Measurements from ENCODE around the gene RSAD1. TPM values are rescaled to one million over a fixed set of nuclear protein-coding genes. Genes with fewer than 3 reads are reported as not detected.

The RSAD1 gene
- total and polyA plus RNA-seq, 4 donors: 17.2 to 54.7 (median 34.5) TPM

DNA sequence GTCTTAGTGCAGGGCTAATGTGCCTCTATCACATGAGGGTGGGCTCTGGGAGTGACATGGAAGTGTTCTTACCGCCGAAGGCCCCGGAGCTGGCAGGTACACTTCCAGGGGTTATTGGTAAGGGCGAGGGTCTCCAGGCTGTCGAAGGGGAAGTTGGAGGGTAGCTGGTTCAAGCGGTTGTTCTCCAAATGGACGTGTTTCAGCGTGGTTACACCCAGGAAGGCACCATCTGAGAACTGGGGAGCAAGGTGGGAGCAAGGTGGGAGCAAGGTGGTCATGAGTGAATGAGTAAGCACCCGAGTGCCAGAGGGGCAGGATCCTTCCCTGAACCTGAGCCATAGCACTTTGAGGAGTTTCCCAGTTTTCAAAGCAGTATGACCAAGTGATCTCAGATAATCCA is 13.0 kb upstream of the RSAD1 start:
- H3K27me3 ChIP-seq (ENCODE audit: control insufficient read depth, insufficient read depth, low read length): peaks cover 29% of the 10 kb centered on the region
- no peak overlapping the region for H3K27ac ChIP-seq (ENCODE audit: low read depth, low read length)
- H3K9me3 ChIP-seq (ENCODE audit: control insufficient read depth, insufficient read depth, low read length): no peaks in the 10 kb centered on the region
- peaks cover 23% of the 10 kb centered on the region for H3K36me3 ChIP-seq (ENCODE audit: control insufficient read depth, insufficient read depth, low read length)
- no peak for DNase-seq (ENCODE audit: low read depth in 4 of 6, low spot score in 6 of 6)
- 95% methylated on average over 8 of the region's 9 CpGs for WGBS (ENCODE audit: insufficient coverage)
- H3K4me3 ChIP-seq (ENCODE audit: low read depth, low read length): no peak overlapping the region
- peaks cover 40% of the 10 kb centered on the region for H3K4me1 ChIP-seq (ENCODE audit: control insufficient read depth, insufficient read depth, low read length)

DNA sequence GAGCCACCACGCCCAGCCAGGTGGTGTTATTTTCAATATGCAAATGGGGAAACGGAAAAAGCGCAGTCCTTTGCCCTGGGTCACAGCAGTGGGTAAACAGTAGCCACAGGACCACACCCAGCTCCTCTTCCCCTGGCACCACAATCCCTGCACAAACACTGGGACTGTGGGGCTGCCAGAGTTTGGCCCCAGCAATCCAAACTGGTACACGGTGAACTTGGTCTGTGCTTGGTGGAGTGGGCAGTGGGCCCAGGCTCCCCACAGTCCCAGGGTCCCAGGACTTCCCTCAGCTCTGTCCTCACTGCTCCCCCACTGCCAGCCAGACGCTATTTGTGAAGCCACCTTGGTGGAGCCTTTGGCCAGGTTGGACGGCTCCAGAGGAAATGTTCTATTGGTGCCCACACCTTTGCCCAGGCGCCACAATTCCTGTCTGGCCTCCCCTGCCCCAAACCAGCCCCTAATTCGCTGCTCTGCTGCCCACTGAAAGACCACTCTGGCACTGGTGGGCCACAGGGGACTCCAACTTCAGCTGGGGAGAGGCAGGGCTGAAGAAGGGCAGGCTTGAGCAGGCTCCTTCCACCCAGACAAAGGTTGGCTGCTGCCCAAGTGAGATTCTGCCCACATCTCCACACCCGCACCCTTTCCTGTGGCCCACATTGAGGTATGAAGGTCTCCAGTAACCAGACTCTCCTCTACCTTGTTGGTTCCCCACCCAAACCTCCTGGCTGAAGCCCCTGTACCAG is 12.1 kb upstream of the RSAD1 start:
- Histone ChIP-seq H3K4me1 (ENCODE audit: control insufficient read depth, insufficient read depth, low read length) (peaks cover 48% of the 10 kb centered on the region), H3K36me3 (ENCODE audit: control insufficient read depth, insufficient read depth, low read length) (peaks cover 18% of the 10 kb centered on the region), H3K27me3 (ENCODE audit: control insufficient read depth, insufficient read depth, low read length) (peaks cover 31% of the 10 kb centered on the region), H3K9me3 (ENCODE audit: control insufficient read depth, insufficient read depth, low read length) (no peaks in the 10 kb centered on the region), H3K4me3 (ENCODE audit: low read depth, low read length) (no peak overlapping the region), H3K27ac (ENCODE audit: low read depth, low read length) (no peak overlapping the region)
- 96% methylated on average over 8 of the region's 9 CpGs for WGBS (ENCODE audit: insufficient coverage)
- DNase-seq (ENCODE audit: low read depth in 4 of 6, low spot score in 6 of 6): no peak

- Histone ChIP-seq H3K27me3 (ENCODE audit: control insufficient read depth, insufficient read depth, low read length) (peaks cover 31% of the 10 kb centered on the region), H3K4me3 (ENCODE audit: low read depth, low read length) (no peak overlapping the region), H3K4me1 (ENCODE audit: control insufficient read depth, insufficient read depth, low read length) (peaks cover 56% of the 10 kb centered on the region), H3K27ac (ENCODE audit: low read depth, low read length) (peak overlapping the region; percentile 33), H3K9me3 (ENCODE audit: control insufficient read depth, insufficient read depth, low read length) (no peaks in the 10 kb centered on the region), H3K36me3 (ENCODE audit: control insufficient read depth, insufficient read depth, low read length) (peaks cover 16% of the 10 kb centered on the region)
- WGBS (ENCODE audit: insufficient coverage): 70% methylated on average over 5 of the region's 7 CpGs
- DNase-seq (ENCODE audit: low read depth in 4 of 6, low spot score in 6 of 6): peak in 2 of 6 donors; percentile 9 to 43
These were observed 11.4 kb upstream of the RSAD1 start for GRCh38 chr17:50467114-50467854.

- Histone ChIP-seq H3K27ac (ENCODE audit: low read depth, low read length) (peak overlapping the region; percentile 33), H3K36me3 (ENCODE audit: control insufficient read depth, insufficient read depth, low read length) (peaks cover 12% of the 10 kb centered on the region), H3K9me3 (ENCODE audit: control insufficient read depth, insufficient read depth, low read length) (no peaks in the 10 kb centered on the region), H3K4me3 (ENCODE audit: low read depth, low read length) (no peak overlapping the region), H3K27me3 (ENCODE audit: control insufficient read depth, insufficient read depth, low read length) (peaks cover 31% of the 10 kb centered on the region), H3K4me1 (ENCODE audit: control insufficient read depth, insufficient read depth, low read length) (peaks cover 58% of the 10 kb centered on the region)
- WGBS (ENCODE audit: insufficient coverage): 72% methylated on average over 12 of the region's 13 CpGs
- DNase-seq (ENCODE audit: low read depth in 4 of 6, low spot score in 6 of 6): no peak
These were observed 10.8 kb upstream of the RSAD1 start for GRCh38 chr17:50467855-50468303.

GRCh38 chr17:50468304-50469207 is 10.1 kb upstream of the RSAD1 start, which contains the start of gene CHAD:
CHAD (minus strand) TSS chr17:50468880; CDS start chr17:50468813, 67 bp downstream.
- H3K27me3 ChIP-seq (ENCODE audit: control insufficient read depth, insufficient read depth, low read length): peaks cover 31% of the 10 kb centered on the region
- 20% methylated on average over 71 of the region's 71 CpGs for WGBS (ENCODE audit: insufficient coverage)
- H3K9me3 ChIP-seq (ENCODE audit: control insufficient read depth, insufficient read depth, low read length): no peaks in the 10 kb centered on the region
- peaks cover 9% of the 10 kb centered on the region for H3K36me3 ChIP-seq (ENCODE audit: control insufficient read depth, insufficient read depth, low read length)
- DNase-seq (ENCODE audit: low read depth in 4 of 6, low spot score in 6 of 6): peak in 2 of 6 donors; percentile 9 to 40
- peak within 1 kb of the TSS; percentile 33 for H3K27ac ChIP-seq (ENCODE audit: low read depth, low read length)
- H3K4me1 ChIP-seq (ENCODE audit: control insufficient read depth, insufficient read depth, low read length): peaks cover 58% of the 10 kb centered on the region
- H3K4me3 ChIP-seq (ENCODE audit: low read depth, low read length): peak within 1 kb of the TSS; percentile 33

- DNase-seq (ENCODE audit: low read depth in 4 of 6, low spot score in 6 of 6): peak in 1 of 6 donors; percentile 33
- peaks cover 31% of the 10 kb centered on the region for H3K27me3 ChIP-seq (ENCODE audit: control insufficient read depth, insufficient read depth, low read length)
- H3K4me3 ChIP-seq (ENCODE audit: low read depth, low read length): peak overlapping the region; percentile 33
These were observed 9.5 kb upstream of the RSAD1 start for GRCh38 chr17:50469208-50469605.

GRCh38 chr17:50469671-50470305 is 8.9 kb upstream of the RSAD1 start:
- Histone ChIP-seq H3K27me3 (ENCODE audit: control insufficient read depth, insufficient read depth, low read length) (peaks cover 31% of the 10 kb centered on the region), H3K4me3 (ENCODE audit: low read depth, low read length) (no peak overlapping the region), H3K27ac (ENCODE audit: low read depth, low read length) (no peak overlapping the region), H3K36me3 (ENCODE audit: control insufficient read depth, insufficient read depth, low read length) (peaks cover 7% of the 10 kb centered on the region), H3K9me3 (ENCODE audit: control insufficient read depth, insufficient read depth, low read length) (no peaks in the 10 kb centered on the region), H3K4me1 (ENCODE audit: control insufficient read depth, insufficient read depth, low read length) (peaks cover 65% of the 10 kb centered on the region)
- DNase-seq (ENCODE audit: low read depth in 4 of 6, low spot score in 6 of 6): no peak
- 49% methylated on average over 15 of the region's 19 CpGs for WGBS (ENCODE audit: insufficient coverage)

More at GRCh38 chr17:50469208-50469605, 9.5 kb upstream of the RSAD1 start:
- Histone ChIP-seq H3K4me1 (ENCODE audit: control insufficient read depth, insufficient read depth, low read length) (peaks cover 60% of the 10 kb centered on the region), H3K27ac (ENCODE audit: low read depth, low read length) (no peak overlapping the region), H3K36me3 (ENCODE audit: control insufficient read depth, insufficient read depth, low read length) (peaks cover 11% of the 10 kb centered on the region), H3K9me3 (ENCODE audit: control insufficient read depth, insufficient read depth, low read length) (no peaks in the 10 kb centered on the region)
- WGBS (ENCODE audit: insufficient coverage): under 1% methylated on average over 27 of the region's 37 CpGs

DNA sequence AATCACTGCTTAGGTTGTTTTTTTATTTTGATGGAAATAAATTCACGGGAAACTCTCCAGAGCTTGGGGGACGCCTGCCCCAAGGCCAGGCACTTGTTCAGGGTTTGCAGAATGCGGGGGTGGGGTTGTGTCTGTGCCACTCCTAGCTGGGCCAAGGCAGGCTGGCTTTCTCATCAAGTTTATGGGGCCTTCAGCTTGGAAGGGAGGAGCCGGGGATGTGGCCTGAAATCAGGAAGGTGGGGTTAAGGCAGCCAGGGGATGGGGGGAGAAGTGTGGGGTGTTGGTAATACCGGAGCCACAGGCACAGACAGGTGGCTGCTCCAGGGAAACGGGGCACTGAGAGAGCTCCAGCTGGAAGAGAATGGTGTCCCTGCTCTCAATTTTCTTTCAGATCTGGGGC is 8.2 kb upstream of the RSAD1 start:
- Histone ChIP-seq H3K4me3 (ENCODE audit: low read depth, low read length) (no peak overlapping the region), H3K27ac (ENCODE audit: low read depth, low read length) (no peak overlapping the region), H3K27me3 (ENCODE audit: control insufficient read depth, insufficient read depth, low read length) (peaks cover 31% of the 10 kb centered on the region), H3K36me3 (ENCODE audit: control insufficient read depth, insufficient read depth, low read length) (peaks cover 6% of the 10 kb centered on the region), H3K4me1 (ENCODE audit: control insufficient read depth, insufficient read depth, low read length) (peaks cover 65% of the 10 kb centered on the region), H3K9me3 (ENCODE audit: control insufficient read depth, insufficient read depth, low read length) (no peaks in the 10 kb centered on the region)
- DNase-seq (ENCODE audit: low read depth in 4 of 6, low spot score in 6 of 6): no peak
- WGBS (ENCODE audit: insufficient coverage): 81% methylated on average over 6 of the region's 6 CpGs
